Peyer's patch (tissue), 4 donors: ENCODE results near the gene OLFM1.

ENCODE experiments used
- CTCF ChIP-seq, 6 experiments: fragments of 450-650 bp in 4 of 6; fragments of 200-600 bp in 2 of 6; sonication (generic) in 1 of 6; IDR thresholded peaks; one replicate each; pipeline ENCODE4 v1.5.1; 2017 to 2019; ENCODE audit warnings: antibody characterized with exemption in 6 of 6, mild to moderate bottlenecking in 3 of 6, moderate library complexity in 1 of 6
- POLR2A ChIP-seq, 2 donors: fragments of 450-650 bp; IDR thresholded peaks; one replicate each; pipeline ENCODE4 v1.5.1; 2017; ENCODE audit warnings: antibody characterized with exemption in 2 of 2, mild to moderate bottlenecking in 2 of 2, moderate library complexity in 2 of 2

DNA sequence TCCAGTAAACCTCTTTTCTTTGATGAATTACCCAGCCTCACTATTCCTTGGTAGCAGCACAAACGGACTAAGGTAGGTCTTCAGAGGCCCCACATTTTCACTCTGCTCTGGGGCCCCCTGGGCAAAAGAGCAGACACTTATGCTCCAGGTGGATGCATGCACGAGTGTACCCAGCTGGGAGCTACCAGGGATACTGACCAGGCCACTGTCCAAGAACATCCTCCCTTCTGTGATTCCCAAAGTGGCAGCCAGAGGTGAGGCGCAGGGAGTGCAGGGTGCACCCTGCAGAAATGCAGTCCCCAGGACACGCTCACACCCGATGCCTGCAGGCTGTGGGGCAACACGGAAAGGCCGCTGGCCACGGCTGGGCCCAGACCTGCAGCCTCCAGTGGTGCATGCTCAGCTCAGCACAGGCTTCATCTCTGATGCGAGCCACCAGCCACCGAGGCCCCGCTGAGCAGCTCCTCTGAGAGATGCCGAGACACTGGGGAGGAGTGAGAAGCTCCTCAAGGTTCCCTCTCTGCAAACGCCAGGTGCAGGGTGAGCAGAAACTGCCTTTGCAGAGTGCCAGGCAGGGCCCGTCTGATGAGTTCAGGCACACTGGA is 48.1 kb upstream of the OLFM1 start:
- TF ChIP-seq CTCF (IDR thresholded peaks at IDR 0.05) (no peak), POLR2A (IDR thresholded peaks at IDR 0.05) (no peak)
